HFFc6 (cell line): Measurements from ENCODE around the gene PPM1M. TPM values are rescaled to one million over a fixed set of nuclear protein-coding genes. Genes with fewer than 3 reads are reported as not detected.

Experiments
- DNase-seq: peaks from one replicate; pipeline ENCODE4 v3.0.0-alpha.2; 2018
- H3K27ac Mint-ChIP-seq: 2 replicates; pipeline ENCODE4 v1.8.0; 2020; ENCODE audit warnings: mild to moderate bottlenecking, mixed read lengths
- H3K27me3 Mint-ChIP-seq: 2 replicates; pipeline ENCODE4 v1.8.0; 2021; ENCODE audit warnings: mild to moderate bottlenecking, moderate library complexity, mixed read lengths; ENCODE audit not compliant: insufficient read depth
- H3K36me3 Mint-ChIP-seq: 2 replicates; pipeline ENCODE4 v1.8.0; 2021; ENCODE audit warnings: low read depth, mixed read lengths
- H3K4me1 Mint-ChIP-seq: 2 replicates; pipeline ENCODE4 v1.8.0; 2020; ENCODE audit warnings: low read depth, mixed read lengths
- H3K4me3 Mint-ChIP-seq: 2 replicates; pipeline ENCODE4 v1.8.0; 2020; ENCODE audit warnings: mild to moderate bottlenecking, moderate library complexity, mixed read lengths
- H3K9me3 Mint-ChIP-seq: 2 replicates; pipeline ENCODE4 v1.8.0; 2020; ENCODE audit warnings: mild to moderate bottlenecking, mixed read lengths
- total RNA-seq, 6 experiments: library from RNA; stranded (reverse); fragmentation: NEBNext Ultra II Directional; extraction: Animal tissue kit (Norgen Biotek cat#: 25700); gene quantifications; 2 replicates in 1 of 6; 3 replicates in 5 of 6; pipeline ENCODE4 v1.2.3, GENCODE V29; 2021
- TF ChIP-seq, protein P1 (sequence below): fragments of 200-600 bp; sonication (generic); IDR thresholded peaks from 2 replicates; pipeline ENCODE4 v1.5.0; 2021; ENCODE audit warnings: antibody characterized with exemption, mild to moderate bottlenecking

Gene PPM1M
- total RNA-seq, 6 experiments from 2014 or later, result 20.8 to 23.4 (median 20.9) TPM

DNA sequence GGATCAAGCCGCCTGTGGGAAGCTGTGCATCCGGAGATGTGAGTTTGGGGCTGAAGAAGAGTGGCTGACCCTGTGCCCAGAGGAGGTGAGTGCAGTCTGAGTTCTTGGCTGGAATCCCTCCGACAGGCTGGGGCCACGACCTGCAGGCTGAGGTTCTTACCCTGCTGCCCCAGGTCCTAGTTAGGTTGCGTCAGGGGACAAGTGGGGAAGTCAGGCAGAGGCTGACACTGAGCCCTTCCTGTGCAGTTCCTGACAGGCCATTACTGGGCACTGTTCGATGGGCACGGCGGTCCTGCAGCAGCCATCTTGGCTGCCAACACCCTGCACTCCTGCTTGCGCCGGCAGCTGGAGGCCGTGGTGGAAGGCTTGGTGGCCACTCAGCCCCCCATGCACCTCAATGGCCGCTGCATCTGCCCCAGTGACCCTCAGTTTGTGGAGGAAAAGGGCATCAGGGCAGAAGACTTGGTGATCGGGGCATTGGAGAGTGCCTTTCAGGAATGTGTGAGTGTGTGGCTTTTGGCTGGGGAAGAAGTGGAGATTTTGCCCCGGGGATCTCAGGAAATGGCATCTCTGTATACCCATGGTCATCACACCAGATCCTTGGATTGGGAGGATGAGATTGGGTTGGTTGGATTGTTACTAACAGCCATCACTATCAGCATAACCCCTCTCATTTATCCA, 1.3 kb downstream of the PPM1M start:
- Mint-ChIP-seq H3K4me1 (peaks cover 35% of the 10 kb centered on the region), H3K36me3 (peaks cover 10% of the 10 kb centered on the region; the same call in 1 of the 2 replicates), H3K9me3 (no peaks in the 10 kb centered on the region), H3K27me3 (peaks cover 6% of the 10 kb centered on the region), H3K4me3 (peak overlapping the region; percentile 85), H3K27ac (peak overlapping the region; percentile 74)
- TF ChIP-seq, protein P1, sequence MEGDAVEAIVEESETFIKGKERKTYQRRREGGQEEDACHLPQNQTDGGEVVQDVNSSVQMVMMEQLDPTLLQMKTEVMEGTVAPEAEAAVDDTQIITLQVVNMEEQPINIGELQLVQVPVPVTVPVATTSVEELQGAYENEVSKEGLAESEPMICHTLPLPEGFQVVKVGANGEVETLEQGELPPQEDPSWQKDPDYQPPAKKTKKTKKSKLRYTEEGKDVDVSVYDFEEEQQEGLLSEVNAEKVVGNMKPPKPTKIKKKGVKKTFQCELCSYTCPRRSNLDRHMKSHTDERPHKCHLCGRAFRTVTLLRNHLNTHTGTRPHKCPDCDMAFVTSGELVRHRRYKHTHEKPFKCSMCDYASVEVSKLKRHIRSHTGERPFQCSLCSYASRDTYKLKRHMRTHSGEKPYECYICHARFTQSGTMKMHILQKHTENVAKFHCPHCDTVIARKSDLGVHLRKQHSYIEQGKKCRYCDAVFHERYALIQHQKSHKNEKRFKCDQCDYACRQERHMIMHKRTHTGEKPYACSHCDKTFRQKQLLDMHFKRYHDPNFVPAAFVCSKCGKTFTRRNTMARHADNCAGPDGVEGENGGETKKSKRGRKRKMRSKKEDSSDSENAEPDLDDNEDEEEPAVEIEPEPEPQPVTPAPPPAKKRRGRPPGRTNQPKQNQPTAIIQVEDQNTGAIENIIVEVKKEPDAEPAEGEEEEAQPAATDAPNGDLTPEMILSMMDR, result no peak
- DNase-seq, result no peak

DNA sequence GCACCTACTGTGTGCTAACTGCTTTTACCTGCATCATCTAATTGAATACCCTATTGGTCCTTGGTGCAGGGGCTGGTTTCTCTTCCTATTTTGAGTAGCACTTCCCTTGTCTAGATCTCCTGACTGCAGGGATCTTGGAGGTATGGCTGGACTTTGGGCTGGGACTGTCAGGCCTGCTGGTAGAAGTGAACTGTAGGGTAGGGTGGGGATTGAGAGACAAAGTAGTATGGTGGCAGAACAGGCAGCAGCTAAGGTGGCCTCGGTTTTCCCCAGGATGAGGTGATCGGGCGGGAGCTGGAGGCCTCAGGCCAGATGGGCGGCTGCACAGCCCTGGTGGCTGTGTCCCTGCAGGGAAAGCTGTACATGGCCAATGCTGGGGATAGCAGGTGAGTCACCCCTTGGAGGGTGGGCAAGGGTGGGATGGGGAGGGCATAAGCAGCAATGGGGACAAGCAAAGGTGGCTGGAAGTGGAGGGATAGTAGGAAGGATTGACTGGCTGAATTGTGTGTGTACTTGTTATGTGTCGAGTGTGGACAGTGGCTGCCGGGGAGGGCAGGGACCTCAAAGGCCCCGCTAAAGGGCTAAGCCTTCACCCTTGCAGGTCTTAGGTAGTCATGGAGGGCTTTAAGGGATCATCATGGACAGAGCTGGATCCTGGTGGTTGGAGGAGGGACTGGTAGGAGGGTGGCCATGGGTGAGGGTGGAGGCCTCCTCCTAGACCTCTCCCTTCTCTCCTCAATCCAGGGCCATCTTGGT, 2.0 kb downstream of the PPM1M start:
- Mint-ChIP-seq H3K4me3 (peak overlapping the region; percentile 85; the same call in 1 of the 2 replicates), H3K4me1 (peaks cover 35% of the 10 kb centered on the region), H3K27ac (peak overlapping the region; percentile 74; the same call in 1 of the 2 replicates), H3K9me3 (no peaks in the 10 kb centered on the region), H3K36me3 (peaks cover 10% of the 10 kb centered on the region; the same call in 1 of the 2 replicates), H3K27me3 (peaks cover 7% of the 10 kb centered on the region)
- TF ChIP-seq, protein P1, result no peak
- DNase-seq, result no peak

DNA sequence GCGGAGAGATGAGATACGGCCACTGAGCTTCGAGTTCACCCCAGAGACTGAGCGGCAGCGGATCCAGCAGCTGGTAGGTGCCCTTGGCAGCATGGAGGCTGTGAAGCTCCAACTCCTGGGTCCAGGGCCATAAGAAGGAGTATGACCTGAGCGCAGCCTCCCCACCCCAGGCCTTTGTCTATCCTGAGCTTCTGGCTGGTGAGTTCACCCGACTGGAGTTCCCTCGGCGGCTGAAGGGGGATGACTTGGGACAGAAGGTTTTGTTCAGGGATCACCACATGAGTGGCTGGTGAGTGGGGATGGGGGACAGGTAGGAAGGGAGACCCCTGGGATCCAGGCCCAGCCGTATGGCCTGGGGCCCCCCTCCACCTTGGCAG, 2.6 kb downstream of the PPM1M start:
- no peak for DNase-seq
- Mint-ChIP-seq H3K9me3 (no peaks in the 10 kb centered on the region), H3K27me3 (peaks cover 7% of the 10 kb centered on the region), H3K36me3 (peaks cover 13% of the 10 kb centered on the region; the same call in 1 of the 2 replicates), H3K4me3 (peak overlapping the region; percentile 4; the same call in 1 of the 2 replicates), H3K4me1 (peaks cover 35% of the 10 kb centered on the region), H3K27ac (no peak overlapping the region; the same call in 1 of the 2 replicates)
- TF ChIP-seq, protein P1, result no peak

DNA sequence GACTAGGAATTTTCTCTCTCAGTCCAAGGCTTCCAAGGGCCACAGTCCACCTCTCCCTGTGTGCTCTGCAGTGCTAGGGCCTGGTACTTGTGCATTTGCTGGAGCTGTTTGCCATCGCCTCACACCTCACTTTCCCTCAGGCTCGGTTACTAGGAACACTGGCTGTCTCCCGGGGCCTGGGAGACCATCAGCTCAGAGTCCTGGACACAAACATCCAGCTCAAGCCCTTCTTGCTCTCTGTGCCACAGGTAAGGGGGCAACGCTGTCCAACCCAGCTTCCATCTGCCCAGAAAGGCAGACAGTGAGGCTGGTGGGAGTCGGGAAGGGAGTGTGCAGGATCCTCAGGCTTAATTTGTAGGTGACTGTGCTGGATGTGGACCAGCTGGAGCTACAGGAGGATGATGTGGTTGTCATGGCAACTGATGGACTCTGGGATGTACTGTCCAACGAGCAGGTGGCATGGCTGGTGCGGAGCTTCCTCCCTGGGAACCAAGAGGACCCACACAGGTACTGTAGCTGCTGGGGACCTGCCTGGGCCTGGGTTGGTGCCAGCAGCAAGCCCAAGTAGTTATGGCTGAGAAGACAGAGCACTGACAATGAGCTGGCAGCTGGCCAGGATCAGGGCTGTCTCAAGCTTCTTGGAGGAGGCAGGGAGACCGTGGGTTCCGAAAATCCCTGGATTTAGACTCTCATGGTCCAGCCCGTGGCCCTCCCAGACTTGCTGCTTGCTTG, 3.4 kb downstream of the PPM1M start:
- Mint-ChIP-seq H3K9me3 (no peaks in the 10 kb centered on the region), H3K4me1 (peaks cover 29% of the 10 kb centered on the region), H3K27me3 (peaks cover 7% of the 10 kb centered on the region), H3K36me3 (peaks cover 16% of the 10 kb centered on the region; the same call in 1 of the 2 replicates), H3K4me3 (no peak overlapping the region), H3K27ac (peak overlapping the region; percentile 40)
- TF ChIP-seq, protein P1, result no peak
- no peak for DNase-seq

DNA sequence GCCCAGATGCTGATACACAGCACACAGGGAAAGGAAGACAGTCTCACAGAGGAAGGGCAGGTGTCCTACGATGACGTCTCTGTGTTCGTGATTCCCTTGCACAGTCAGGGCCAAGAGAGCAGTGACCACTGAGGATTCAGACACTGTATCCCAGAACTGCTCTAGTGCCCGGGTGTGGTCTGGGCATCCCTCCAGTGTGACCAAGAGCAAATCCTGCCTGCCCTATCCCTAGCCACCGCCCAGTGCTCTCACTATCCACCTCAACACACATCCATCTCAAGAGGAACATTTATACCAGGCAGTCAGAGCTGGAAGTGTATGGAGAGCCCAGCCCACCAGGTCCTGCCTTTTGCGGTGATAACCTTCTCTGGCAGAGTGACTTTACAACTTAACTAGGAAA, 4.1 kb downstream of the PPM1M start:
- peaks cover 22% of the 10 kb centered on the region for H3K4me1 Mint-ChIP-seq
- no peaks in the 10 kb centered on the region for H3K9me3 Mint-ChIP-seq
- H3K27me3 Mint-ChIP-seq, result peaks cover 7% of the 10 kb centered on the region
- DNase-seq, result no peak
- peaks cover 16% of the 10 kb centered on the region; the same call in 1 of the 2 replicates for H3K36me3 Mint-ChIP-seq
- H3K4me3 Mint-ChIP-seq, result no peak overlapping the region
- TF ChIP-seq, protein P1, result no peak
- H3K27ac Mint-ChIP-seq, result peak overlapping the region; percentile 22; the same call in 1 of the 2 replicates
